ENCODE data around the gene MADD.

The MADD gene

DNA sequence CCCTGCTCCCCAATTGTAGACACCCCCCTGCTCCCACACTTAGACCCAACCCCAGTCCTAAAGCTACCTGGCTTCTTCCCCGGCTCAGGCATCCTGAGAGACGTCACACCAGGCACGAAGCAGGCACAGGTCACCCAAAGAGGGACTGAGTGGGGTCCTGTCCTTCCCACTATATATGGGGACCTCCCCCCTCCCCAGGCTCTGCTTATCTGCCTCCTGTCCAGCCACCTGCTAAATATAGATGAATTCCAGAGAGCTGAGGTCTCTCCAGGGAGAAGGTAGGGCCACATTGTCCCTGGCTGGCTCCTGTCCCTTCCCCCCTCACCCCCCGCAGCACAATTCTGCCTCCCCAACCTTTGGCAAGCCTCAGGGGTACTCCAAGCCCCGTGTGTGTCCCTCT lies 82.6 kb downstream of the MADD start, which contains the start of gene MYBPC3:
TSS of gene MYBPC3 (minus strand) at position 147 of the 400 bp plus-strand sequence. CDS start at position 92, 55 bp downstream.
- ATAC-seq (ENCODE audit: low read depth) (no peak), DNase-seq (ENCODE audit: low spot score in 2 of 2) (no peak)
- H3K4me3 Mint-ChIP-seq: no peak within 1 kb of the TSS
- peaks cover 7% of the 10 kb centered on the region for H3K36me3 Mint-ChIP-seq
- no peaks in the 10 kb centered on the region for H3K4me1 Mint-ChIP-seq
- H3K27ac Mint-ChIP-seq: no peak within 1 kb of the TSS
- H3K9me3 Mint-ChIP-seq: no peaks in the 10 kb centered on the region
- no peaks in the 10 kb centered on the region for H3K27me3 Mint-ChIP-seq

DNA sequence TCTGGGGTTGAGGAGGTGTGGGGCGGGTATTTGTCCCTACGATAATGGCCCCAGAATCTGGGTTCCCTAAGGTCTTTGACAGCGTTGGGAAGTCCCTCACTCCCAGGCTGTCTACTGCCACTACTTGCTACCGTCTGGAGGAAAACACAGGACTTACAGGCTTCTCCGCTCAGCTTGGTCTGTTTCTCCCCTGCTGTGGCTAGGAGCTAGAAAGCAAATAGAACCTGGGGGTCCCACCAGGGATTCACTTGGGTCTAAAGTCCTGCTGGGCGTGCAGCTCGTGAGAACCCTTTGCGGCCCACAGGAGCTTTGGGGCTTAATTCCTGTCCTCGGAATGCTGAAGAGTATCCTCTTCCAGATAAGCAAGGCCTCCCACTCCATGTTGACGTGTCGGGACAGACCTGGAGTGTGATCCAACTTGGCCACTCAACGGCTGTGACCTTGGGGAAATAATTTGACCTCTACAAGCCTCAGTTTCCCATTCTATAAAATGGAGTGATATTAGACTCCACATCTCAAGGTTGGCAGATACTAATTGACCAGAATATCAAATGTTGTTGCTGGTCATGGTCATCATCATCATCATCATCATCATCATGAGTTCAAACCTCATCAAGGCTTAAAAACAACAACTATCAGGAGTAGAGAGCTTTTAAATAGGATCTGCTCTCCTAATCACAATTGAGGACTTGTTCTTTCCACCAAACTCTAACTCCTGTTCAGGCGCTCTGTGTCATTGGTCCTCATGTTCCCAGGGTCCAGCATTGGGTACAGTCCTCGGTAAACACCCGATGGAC lies 84.2 kb downstream of the MADD start:
- DNase-seq (ENCODE audit: low spot score in 2 of 2): no peak
- Mint-ChIP-seq H3K27ac (no peak overlapping the region), H3K36me3 (peaks cover 10% of the 10 kb centered on the region), H3K9me3 (no peaks in the 10 kb centered on the region), H3K27me3 (no peaks in the 10 kb centered on the region), H3K4me1 (peaks cover under 1% of the 10 kb centered on the region), H3K4me3 (no peak overlapping the region)
- no peak for ATAC-seq (ENCODE audit: low read depth)

DNA sequence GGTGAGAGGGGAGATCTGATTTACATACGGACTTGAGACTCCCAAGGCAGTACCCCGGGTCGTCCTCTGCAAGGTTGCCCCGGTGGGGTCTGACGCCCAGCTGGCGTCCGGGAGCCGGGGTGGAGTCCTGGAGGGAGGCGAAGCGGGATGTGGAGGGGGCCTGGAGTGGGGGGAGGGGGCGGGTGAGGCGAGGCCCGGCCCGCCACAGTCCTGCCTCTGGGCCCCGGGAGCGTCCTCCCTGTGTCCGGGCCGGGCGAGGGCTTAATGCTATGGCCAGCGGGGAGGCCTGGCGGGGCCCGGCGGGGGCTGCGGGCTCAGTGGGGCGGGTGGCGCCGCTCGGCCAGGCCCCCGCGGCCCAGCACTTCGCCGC lies 85.0 kb downstream of the MADD start:
- no peak for ATAC-seq (ENCODE audit: low read depth)
- H3K27ac Mint-ChIP-seq: no peak overlapping the region
- no peaks in the 10 kb centered on the region for H3K27me3 Mint-ChIP-seq
- H3K4me3 Mint-ChIP-seq: no peak overlapping the region
- H3K9me3 Mint-ChIP-seq: no peaks in the 10 kb centered on the region
- peaks cover 12% of the 10 kb centered on the region for H3K36me3 Mint-ChIP-seq
- peaks cover 3% of the 10 kb centered on the region for H3K4me1 Mint-ChIP-seq
- DNase-seq (ENCODE audit: low spot score in 2 of 2): no peak

DNA sequence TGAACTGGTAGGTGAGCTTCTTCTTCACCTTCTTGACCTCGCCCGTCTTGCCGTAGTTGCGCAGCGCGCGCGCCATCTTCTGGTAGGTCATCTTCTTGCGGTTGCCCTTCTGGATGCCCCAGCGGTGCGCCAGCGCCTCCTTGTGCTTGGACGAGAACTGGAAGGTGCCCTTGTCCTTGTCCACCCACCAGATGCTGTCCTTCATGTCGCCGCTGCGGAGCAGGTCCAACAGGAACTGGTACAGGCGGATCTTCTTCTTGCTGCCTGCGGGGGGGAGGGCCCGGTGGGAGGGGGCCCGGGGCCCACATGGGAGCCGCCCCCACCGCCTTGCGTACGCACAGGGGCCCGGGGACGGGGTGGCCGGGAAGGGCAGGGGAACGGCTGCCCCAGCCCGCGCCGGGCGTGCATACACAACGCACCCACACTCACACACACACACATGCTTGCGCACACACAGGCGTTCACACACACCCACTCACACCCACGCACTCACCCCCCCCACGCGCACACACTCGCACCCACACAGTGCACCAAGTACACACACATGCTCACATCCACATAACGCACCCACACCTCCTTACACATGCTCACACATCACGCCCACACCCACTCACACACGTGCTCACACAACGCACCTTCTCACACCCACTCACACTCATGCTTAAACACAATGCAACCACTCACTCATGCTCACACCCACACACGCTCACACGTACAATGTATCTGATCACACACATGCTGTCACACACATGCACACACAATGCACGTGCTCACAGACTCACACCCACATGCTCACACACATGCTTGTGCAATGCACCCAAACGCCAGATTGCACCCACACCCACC lies 85.6 kb downstream of the MADD start:
- no peak overlapping the region for H3K27ac Mint-ChIP-seq
- H3K4me1 Mint-ChIP-seq: peaks cover 3% of the 10 kb centered on the region
- DNase-seq (ENCODE audit: low spot score in 2 of 2) (no peak), ATAC-seq (ENCODE audit: low read depth) (no peak)
- no peak overlapping the region for H3K4me3 Mint-ChIP-seq
- no peaks in the 10 kb centered on the region for H3K27me3 Mint-ChIP-seq
- peaks cover 12% of the 10 kb centered on the region for H3K36me3 Mint-ChIP-seq
- no peaks in the 10 kb centered on the region for H3K9me3 Mint-ChIP-seq

DNA sequence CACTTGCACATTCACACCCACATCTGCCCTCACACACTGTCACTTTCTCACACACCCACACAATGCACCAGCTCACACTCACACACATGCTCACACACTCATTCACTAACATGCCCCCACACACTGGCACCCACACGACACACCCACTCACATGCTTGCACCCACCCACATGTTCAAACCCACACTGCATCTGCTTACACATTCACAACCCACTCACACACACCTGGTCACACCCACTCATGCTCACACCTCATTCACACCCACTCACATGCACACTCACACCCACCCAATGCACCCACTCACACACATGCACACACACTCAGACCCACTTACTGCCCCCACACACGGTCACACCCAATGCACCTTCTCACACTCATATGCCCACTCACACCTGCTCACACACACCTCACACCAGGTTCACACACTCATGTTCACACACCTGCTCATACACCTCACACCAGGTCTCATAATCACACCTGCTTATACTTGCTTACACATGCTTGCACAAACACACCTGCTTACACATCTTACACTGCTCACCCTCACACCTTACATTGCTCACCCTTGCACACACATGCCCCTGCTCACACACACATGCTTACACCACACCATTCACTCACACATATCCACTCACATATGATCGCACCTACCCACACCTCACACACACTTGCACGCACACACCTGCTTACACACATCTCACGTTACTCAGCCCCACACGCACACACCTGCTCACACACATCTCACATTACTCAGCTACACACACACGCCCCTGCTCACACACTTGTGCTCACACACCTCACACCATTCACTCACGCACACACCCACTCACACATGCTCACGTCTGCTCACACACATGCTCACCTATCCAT lies 86.4 kb downstream of the MADD start:
- ATAC-seq (ENCODE audit: low read depth): no peak
- Mint-ChIP-seq H3K27me3 (no peaks in the 10 kb centered on the region), H3K9me3 (no peaks in the 10 kb centered on the region), H3K27ac (no peak overlapping the region), H3K4me3 (no peak overlapping the region), H3K4me1 (peaks cover 6% of the 10 kb centered on the region), H3K36me3 (peaks cover 15% of the 10 kb centered on the region)
- no peak for DNase-seq (ENCODE audit: low spot score in 2 of 2)

DNA sequence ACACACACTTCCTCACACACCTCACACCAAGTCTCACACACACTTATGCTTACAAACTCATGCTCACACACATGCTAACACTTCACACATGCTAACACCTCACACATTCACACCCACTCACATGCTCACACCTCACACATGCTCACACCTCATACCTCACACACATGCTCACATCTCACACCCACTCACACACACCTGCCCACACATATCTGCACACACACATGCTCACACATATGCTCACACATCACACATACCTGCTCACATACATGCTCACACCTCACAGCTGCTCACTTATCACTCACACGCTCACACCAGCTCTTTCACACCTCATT lies 87.0 kb downstream of the MADD start:
- no peak overlapping the region for H3K4me3 Mint-ChIP-seq
- no peak overlapping the region for H3K27ac Mint-ChIP-seq
- ATAC-seq (ENCODE audit: low read depth) (no peak), DNase-seq (ENCODE audit: low spot score in 2 of 2) (no peak)
- H3K9me3 Mint-ChIP-seq: no peaks in the 10 kb centered on the region
- H3K4me1 Mint-ChIP-seq: peaks cover 10% of the 10 kb centered on the region
- no peaks in the 10 kb centered on the region for H3K27me3 Mint-ChIP-seq
- peaks cover 17% of the 10 kb centered on the region for H3K36me3 Mint-ChIP-seq

DNA sequence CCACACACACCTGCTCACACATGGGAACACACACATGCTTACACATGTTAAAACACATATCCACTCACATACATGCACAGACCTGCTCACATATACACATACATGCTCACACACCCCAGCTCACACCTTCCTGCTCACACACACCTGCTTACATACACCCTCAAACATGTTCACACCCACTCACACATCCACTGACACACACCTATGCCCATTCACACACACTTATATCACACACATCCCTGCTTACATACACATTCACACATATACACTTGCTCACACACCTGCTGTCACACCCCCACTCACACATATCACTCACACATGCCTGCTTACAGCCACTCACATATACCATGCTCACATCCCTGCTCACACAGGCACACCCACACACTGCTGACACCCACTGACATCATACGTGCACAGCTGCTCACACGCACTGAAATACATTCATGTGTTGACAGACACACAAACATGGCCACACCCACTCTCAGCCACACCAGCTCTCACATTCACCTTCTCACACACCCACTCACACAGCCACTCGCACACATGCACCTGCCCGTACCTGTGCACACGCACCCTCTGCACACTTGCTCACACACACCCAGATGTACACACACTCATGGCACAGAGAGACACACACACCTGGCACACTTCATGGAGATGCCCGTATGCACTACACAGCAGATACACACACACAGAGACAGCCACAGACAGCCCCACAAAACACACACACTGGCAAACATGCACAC lies 88.2 kb downstream of the MADD start:
- Mint-ChIP-seq H3K27ac (no peak overlapping the region), H3K36me3 (peaks cover 17% of the 10 kb centered on the region), H3K4me3 (no peak overlapping the region), H3K27me3 (no peaks in the 10 kb centered on the region), H3K9me3 (no peaks in the 10 kb centered on the region), H3K4me1 (peaks cover 10% of the 10 kb centered on the region)
- DNase-seq (ENCODE audit: low spot score in 2 of 2): no peak
- ATAC-seq (ENCODE audit: low read depth): no peak

DNA sequence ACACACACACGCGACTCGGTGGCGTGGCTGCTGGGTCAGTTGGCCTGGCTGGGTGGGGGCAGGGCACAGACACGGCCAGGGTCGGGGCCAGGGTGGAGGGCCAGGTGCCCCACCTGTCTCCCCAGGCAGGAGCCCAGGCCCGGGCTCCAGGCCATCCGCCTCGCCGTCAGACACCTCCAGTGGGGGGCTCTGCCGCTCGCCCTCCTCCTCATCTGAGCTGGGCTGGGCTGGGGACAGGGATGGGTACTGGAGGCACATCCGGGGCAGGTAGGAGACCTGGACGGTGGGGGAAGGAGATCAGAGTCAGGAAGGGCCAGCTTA lies 88.8 kb downstream of the MADD start:
- ATAC-seq (ENCODE audit: low read depth): no peak

DNA sequence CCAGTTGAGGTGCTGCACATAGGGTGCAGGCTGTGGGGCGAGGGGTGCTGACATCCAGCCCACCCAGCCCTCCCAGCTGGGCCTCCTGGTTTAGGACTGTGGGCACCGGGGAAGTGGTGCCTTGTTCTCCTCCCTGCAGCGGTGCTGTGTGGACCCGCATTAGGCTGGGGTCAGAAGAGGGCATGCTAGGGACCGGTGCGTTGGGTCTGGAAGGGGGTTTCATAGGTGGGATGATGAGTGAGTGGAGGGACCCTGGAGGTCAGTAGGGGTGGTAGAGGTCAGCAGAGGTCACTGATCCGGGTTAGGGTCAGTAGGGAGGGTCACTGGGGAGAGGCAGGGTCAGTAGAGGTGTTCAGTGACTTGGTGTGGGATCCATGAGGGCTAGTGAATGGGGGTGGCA lies 89.2 kb downstream of the MADD start:
- Mint-ChIP-seq H3K36me3 (peaks cover 17% of the 10 kb centered on the region), H3K4me3 (no peak overlapping the region), H3K27me3 (no peaks in the 10 kb centered on the region), H3K4me1 (peaks cover 10% of the 10 kb centered on the region), H3K9me3 (no peaks in the 10 kb centered on the region), H3K27ac (peak overlapping the region; percentile 58)
- ATAC-seq (ENCODE audit: low read depth): no peak
- no peak for DNase-seq (ENCODE audit: low spot score in 2 of 2)

More for the DNA sequence above, 88.8 kb downstream of the MADD start:
- H3K4me1 Mint-ChIP-seq: peaks cover 10% of the 10 kb centered on the region
- peaks cover 17% of the 10 kb centered on the region for H3K36me3 Mint-ChIP-seq
- H3K27ac Mint-ChIP-seq: no peak overlapping the region
- H3K9me3 Mint-ChIP-seq: no peaks in the 10 kb centered on the region
- no peak for DNase-seq (ENCODE audit: low spot score in 2 of 2)
- no peaks in the 10 kb centered on the region for H3K27me3 Mint-ChIP-seq
- no peak overlapping the region for H3K4me3 Mint-ChIP-seq

DNA sequence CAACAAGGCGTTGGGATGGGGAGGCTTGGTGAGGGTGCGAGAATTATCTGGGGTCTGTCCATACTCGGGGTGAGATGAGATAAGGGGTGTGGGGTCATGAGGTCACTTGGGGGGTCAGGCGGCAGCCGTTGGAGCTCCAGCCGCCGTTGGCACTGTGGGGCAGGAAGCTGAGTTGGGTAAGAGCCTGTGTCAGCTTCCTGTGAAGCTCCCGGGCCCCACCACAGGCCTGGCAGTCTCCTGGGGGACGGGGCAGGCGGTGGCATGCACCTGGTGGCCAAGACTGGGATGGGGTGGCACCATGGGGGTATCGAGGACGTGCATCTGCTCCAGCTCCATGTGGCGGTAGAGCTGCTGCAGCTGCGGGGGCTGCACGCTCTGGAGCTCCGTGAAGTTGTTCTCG lies 89.7 kb downstream of the MADD start:
- peaks cover 12% of the 10 kb centered on the region for H3K4me1 Mint-ChIP-seq
- H3K9me3 Mint-ChIP-seq: no peaks in the 10 kb centered on the region
- peak overlapping the region; percentile 58 for H3K27ac Mint-ChIP-seq
- H3K36me3 Mint-ChIP-seq: peaks cover 16% of the 10 kb centered on the region
- ATAC-seq (ENCODE audit: low read depth) (no peak), DNase-seq (ENCODE audit: low spot score in 2 of 2) (no peak)
- H3K4me3 Mint-ChIP-seq: no peak overlapping the region
- H3K27me3 Mint-ChIP-seq: no peaks in the 10 kb centered on the region

DNA sequence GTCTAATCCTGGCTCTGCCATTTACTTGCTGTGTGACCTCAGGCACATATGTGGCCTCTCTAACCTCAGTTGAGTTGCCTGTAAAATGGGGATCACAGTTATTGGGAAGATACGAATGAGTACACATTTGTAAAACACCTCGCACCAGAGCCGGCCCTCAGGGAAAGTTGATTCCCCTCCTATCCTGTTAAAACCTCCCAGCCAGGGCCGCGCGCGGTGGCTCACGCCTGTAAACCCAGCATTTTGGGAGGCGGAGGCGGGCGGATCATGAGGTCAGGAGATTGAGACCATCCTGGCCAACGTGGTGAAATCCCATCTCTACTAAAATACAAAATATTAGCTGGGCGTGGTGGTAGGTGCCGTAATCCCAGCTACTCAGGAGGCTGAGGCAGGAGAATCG lies 90.4 kb downstream of the MADD start:
- no peak for ATAC-seq (ENCODE audit: low read depth)
- Mint-ChIP-seq H3K4me1 (peaks cover 14% of the 10 kb centered on the region), H3K27ac (no peak overlapping the region), H3K27me3 (no peaks in the 10 kb centered on the region), H3K36me3 (peaks cover 15% of the 10 kb centered on the region), H3K9me3 (no peaks in the 10 kb centered on the region), H3K4me3 (no peak overlapping the region)
- DNase-seq (ENCODE audit: low spot score in 2 of 2): no peak

DNA sequence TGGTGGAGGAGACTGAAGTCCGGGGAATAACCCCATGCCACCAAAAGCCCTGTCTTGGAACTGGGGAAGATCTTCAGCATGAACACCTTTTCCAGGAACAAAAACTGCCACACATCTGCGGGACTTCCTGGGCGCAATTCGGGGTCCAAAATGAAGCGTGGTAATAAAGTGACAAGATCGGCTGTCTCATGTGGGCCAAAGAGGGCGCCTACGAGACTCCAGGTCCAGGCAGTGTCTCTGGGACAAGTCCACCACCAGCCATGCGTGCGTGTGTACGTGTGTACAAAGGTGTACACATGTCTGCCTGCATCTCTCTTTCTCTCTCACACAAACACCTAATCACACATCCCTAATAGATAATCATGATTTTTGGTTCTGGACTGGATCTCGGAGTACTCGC lies 91.5 kb downstream of the MADD start:
- DNase-seq (ENCODE audit: low spot score in 2 of 2) (no peak), ATAC-seq (ENCODE audit: low read depth) (no peak)
- Mint-ChIP-seq H3K36me3 (peaks cover 20% of the 10 kb centered on the region), H3K27me3 (no peaks in the 10 kb centered on the region), H3K9me3 (no peaks in the 10 kb centered on the region), H3K4me3 (no peak overlapping the region), H3K27ac (peak overlapping the region; percentile 13), H3K4me1 (peaks cover 19% of the 10 kb centered on the region)

DNA sequence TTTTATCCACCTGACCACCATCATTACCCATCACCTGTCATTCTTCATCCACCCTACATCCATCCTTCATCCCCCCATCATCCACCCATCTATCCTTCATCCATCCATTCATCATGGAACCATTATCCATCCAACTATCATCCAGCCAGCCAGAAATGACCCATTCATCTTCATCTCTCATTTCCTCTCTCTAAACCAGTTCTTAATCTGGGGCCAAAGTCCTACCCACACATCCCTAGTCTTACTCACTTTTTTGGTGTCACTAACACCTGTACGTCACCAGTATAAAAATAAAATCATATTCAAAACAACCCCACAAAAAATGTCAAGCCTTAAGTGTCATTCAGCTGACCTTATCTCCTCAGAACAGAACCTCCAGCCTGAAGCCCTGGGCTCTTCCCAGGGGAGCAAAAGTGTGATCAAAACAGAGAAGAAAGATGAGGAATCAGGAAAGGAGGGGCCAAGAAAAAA lies 96.1 kb downstream of the MADD start:
- H3K4me1 Mint-ChIP-seq: peaks cover 33% of the 10 kb centered on the region
- no peaks in the 10 kb centered on the region for H3K9me3 Mint-ChIP-seq
- DNase-seq (ENCODE audit: low spot score in 2 of 2) (no peak), ATAC-seq (ENCODE audit: low read depth) (no peak)
- no peak overlapping the region for H3K4me3 Mint-ChIP-seq
- H3K36me3 Mint-ChIP-seq: peaks cover 32% of the 10 kb centered on the region
- no peaks in the 10 kb centered on the region for H3K27me3 Mint-ChIP-seq
- H3K27ac Mint-ChIP-seq: peak overlapping the region; percentile 2

All from memory B cell (primary cell).